Naive thymus-derived CD4-positive, alpha-beta T cell (primary cell): ENCODE results near the gene SEC23A. TPM values are rescaled to one million over a fixed set of nuclear protein-coding genes. Genes with fewer than 3 reads are reported as not detected.
A peak's percentile ranks its signal among the peaks of the same experiment; 100 is the strongest.
"Not testable (repeated sequence)": the region's sequence is repeated elsewhere in the genome, so short reads cannot be mapped to it uniquely, and the experiment has no call there.

Experiments
- ATAC-seq: fragments of 150-1000 bp; cut with Tn5 transposase; 2 replicates; pipeline ENCODE4 v1.10.0; 2021; ENCODE audit warnings: mild to moderate bottlenecking, moderate library complexity
- CTCF ChIA-PET: fragments of 350-600 bp; sonication (Branson Sonifier 250); formaldehyde crosslinking; loops from one replicate; lab custom pipeline; 2021; ENCODE audit warnings: antibody characterized with exemption; lab: Charles Lee
- POLR2A ChIA-PET: fragments of 350-600 bp; sonication (Branson Sonifier 250); formaldehyde crosslinking; loops from one replicate; lab custom pipeline; 2021; ENCODE audit warnings: antibody characterized with exemption, inconsistent platforms; lab: Charles Lee
- DNase-seq, 9 donors: peaks; one replicate each; pipeline versions ENCODE4 v3.0.0 to v3.0.0-alpha.2; 2020 to 2022; ENCODE audit warnings: mixed read lengths in 1 of 9
- H3K27ac ChIP-seq: one replicate; pipeline ENCODE4 v1.7.0; 2013; ENCODE audit warnings: mild to moderate bottlenecking, low read depth, low read length, moderate library complexity
- H3K27me3 ChIP-seq, 2 donors: one replicate each; pipeline ENCODE4 v1.7.0; 2013; ENCODE audit warnings: low read length in 2 of 2, mild to moderate bottlenecking in 2 of 2, moderate library complexity in 2 of 2; ENCODE audit not compliant: control insufficient read depth in 2 of 2, insufficient read depth in 2 of 2
- H3K36me3 ChIP-seq, 3 experiments: 1 replicate in 2 of 3; 2 replicates in 1 of 3; pipeline ENCODE4 v1.7.0; 2013; ENCODE audit warnings: low read length in 3 of 3, mild to moderate bottlenecking in 3 of 3, moderate library complexity in 1 of 3; ENCODE audit not compliant: insufficient read depth in 3 of 3, control insufficient read depth in 2 of 3
- H3K4me1 ChIP-seq, 2 donors: one replicate each; pipeline ENCODE4 v1.7.0; 2013; ENCODE audit warnings: low read length in 2 of 2, mild to moderate bottlenecking in 2 of 2, moderate library complexity in 1 of 2; ENCODE audit not compliant: control insufficient read depth in 2 of 2, insufficient read depth in 2 of 2
- H3K4me3 ChIP-seq: 2 replicates; pipeline ENCODE4 v1.7.0; 2013; ENCODE audit warnings: mild to moderate bottlenecking, low read length
- H3K9me3 ChIP-seq, 3 experiments: 1 replicate in 2 of 3; 2 replicates in 1 of 3; pipeline ENCODE4 v1.7.0; 2013; ENCODE audit warnings: low read length in 3 of 3; ENCODE audit not compliant: control insufficient read depth in 2 of 3
- H3K27ac Mint-ChIP-seq, 9 donors: one replicate each; pipeline ENCODE4 v1.8.0; 2020 to 2022; ENCODE audit warnings: mixed read lengths in 9 of 9, mild to moderate bottlenecking in 8 of 9, moderate library complexity in 5 of 9, inconsistent platforms in 2 of 9
- H3K27me3 Mint-ChIP-seq, 5 donors: one replicate each; pipeline ENCODE4 v1.8.0; 2021 to 2022; ENCODE audit warnings: mixed read lengths in 5 of 5, mild to moderate bottlenecking in 1 of 5
- H3K36me3 Mint-ChIP-seq, 5 donors: one replicate each; pipeline ENCODE4 v1.8.0; 2020 to 2022; ENCODE audit warnings: mixed read lengths in 5 of 5, mild to moderate bottlenecking in 3 of 5, inconsistent platforms in 1 of 5
- H3K4me1 Mint-ChIP-seq, 7 donors: one replicate each; pipeline ENCODE4 v1.8.0; 2020 to 2022; ENCODE audit warnings: mixed read lengths in 7 of 7, mild to moderate bottlenecking in 3 of 7, inconsistent platforms in 1 of 7
- H3K4me3 Mint-ChIP-seq, 10 donors: one replicate each; pipeline ENCODE4 v1.8.0; 2020 to 2022; ENCODE audit warnings: mild to moderate bottlenecking in 10 of 10, mixed read lengths in 10 of 10, moderate library complexity in 6 of 10, inconsistent platforms in 2 of 10
- H3K9me3 Mint-ChIP-seq, 11 donors: one replicate each; pipeline ENCODE4 v1.8.0; 2020 to 2022; ENCODE audit warnings: mixed read lengths in 11 of 11, mild to moderate bottlenecking in 4 of 11, inconsistent platforms in 1 of 11, moderate library complexity in 1 of 11
- intact Hi-C, 2 donors: fragments of 100-400 bp; cut with micrococcal nuclease; formaldehyde crosslinking; loops; one replicate each; pipeline ENCODE4 v1.15.1; 2023
- polyA plus RNA-seq, 2 donors: library from polyadenylated mRNA; unstranded; fragments of 300-500 nt; fragmentation: Illumina TruSeq; gene quantifications; one replicate each; pipeline ENCODE4 v1.2.3, GENCODE V29; 2021
- total RNA-seq, 6 experiments: library from RNA in 5 of 6; stranded (reverse) in 5 of 6; gene quantifications; 1 replicate in 5 of 6; 2 replicates in 1 of 6; pipeline ENCODE4 v1.2.3 and lab custom pipeline; 2021 to 2026

Gene SEC23A
- total and polyA plus RNA-seq, 7 experiments from 2014 or later = 31.1 to 75.3 (median 59.9) TPM

GRCh38 chr14:39137835-39138234 is 34.8 kb upstream of the SEC23A start:
- H3K27ac ChIP-seq, H3K4me1 Mint-ChIP-seq, POLR2A ChIA-PET, intact Hi-C loops, H3K9me3 Mint-ChIP-seq, CTCF ChIA-PET, DNase-seq, H3K9me3 ChIP-seq, H3K4me1 ChIP-seq, H3K4me3 ChIP-seq, H3K27me3 ChIP-seq, ATAC-seq, H3K4me3 Mint-ChIP-seq, H3K27me3 Mint-ChIP-seq: not testable (repeated sequence)
- Mint-ChIP-seq H3K27ac (peak overlapping the region in 2 of 9 donors; percentile 19 to 26), H3K36me3 (peaks cover 0 to 54% (median 23%) of the 10 kb centered on the region in 5 donors)
- H3K36me3 ChIP-seq = peaks cover 0 to 40% (median 6%) of the 10 kb centered on the region in 3 experiments

- DNase-seq (no peak), ATAC-seq (no peak)
- Mint-ChIP-seq H3K4me1 (peaks cover 0 to 4% (median 2%) of the 10 kb centered on the region in 7 donors), H3K4me3 (no peak overlapping the region), H3K27ac (no peak overlapping the region), H3K27me3 (no peaks in the 10 kb centered on the region), H3K9me3 (no peaks in the 10 kb centered on the region), H3K36me3 (peaks cover 5 to 31% (median 6%) of the 10 kb centered on the region in 5 donors)
- Histone ChIP-seq H3K27me3 (no peaks in the 10 kb centered on the region), H3K27ac (no peak overlapping the region), H3K9me3 (no peaks in the 10 kb centered on the region), H3K4me1 (no peaks in the 10 kb centered on the region), H3K36me3 (peaks cover 4 to 69% (median 4%) of the 10 kb centered on the region in 3 experiments), H3K4me3 (no peak overlapping the region)
- intact Hi-C loops = no loop called here
- CTCF ChIA-PET = interaction anchor here (1.0 kb wide), 1 partner anchor 8 kb away, joined by 3 read pairs; the partner anchor contains the start of gene GEMIN2
- POLR2A ChIA-PET = interaction anchor here (2.4 kb wide), 1 partner anchor 8 kb away, joined by 9 read pairs; the partner anchor contains the start of gene GEMIN2
Measured at GRCh38 chr14:39122330-39123138, 19.5 kb upstream of the SEC23A start.

DNA sequence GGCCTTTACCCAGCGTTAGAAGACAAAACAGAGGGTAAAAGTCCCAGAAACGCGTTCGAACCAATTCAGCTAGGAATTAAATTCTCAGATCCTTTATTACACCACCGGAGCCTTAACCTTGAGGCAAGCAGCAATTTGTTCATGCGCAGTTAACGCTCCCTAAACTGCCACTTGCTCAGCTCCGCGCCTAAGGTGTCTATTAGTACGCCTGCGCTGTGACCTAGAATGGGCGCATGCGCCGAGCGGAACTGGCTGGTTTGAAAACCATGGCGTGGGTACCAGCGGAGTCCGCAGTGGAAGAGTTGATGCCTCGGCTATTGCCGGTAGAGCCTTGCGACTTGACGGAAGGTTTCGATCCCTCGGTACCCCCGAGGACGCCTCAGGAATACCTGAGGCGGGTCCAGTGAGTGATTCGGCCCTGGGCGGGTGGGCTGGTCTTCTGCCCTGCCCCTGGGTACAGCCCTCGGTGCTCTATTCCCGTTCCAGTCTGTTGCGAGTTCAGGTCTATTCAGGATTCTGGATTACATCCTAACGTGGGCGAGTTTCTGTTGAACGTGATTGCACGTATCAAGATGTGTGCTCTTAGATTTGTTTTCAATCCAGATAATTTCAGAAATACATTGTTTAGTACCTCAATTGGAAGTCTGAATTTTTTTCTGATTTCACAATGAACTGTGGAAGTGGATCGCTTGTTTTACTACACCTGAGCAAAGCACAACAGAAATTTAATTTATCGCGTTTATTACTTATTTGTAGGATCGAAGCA is 11.2 kb upstream of the SEC23A start, which contains the start of gene GEMIN2:
GEMIN2 (plus strand) TSS at position 251 of the 766 bp plus-strand sequence; CDS start at position 267, 16 bp downstream.
- no peaks in the 10 kb centered on the region for H3K9me3 Mint-ChIP-seq
- Histone ChIP-seq H3K4me1 (peaks cover 12 to 13% of the 10 kb centered on the region in 2 donors), H3K36me3 (peaks cover 0 to 11% (median 0%) of the 10 kb centered on the region in 3 experiments), H3K9me3 (no peaks in the 10 kb centered on the region), H3K27ac (peak within 1 kb of the TSS; percentile 80), H3K27me3 (no peaks in the 10 kb centered on the region), H3K4me3 (peak within 1 kb of the TSS; percentile 68)
- peak within 1 kb of the TSS; percentile 89 to 99 (median 97) for H3K4me3 Mint-ChIP-seq
- H3K36me3 Mint-ChIP-seq = peaks cover 0 to 6% (median 2%) of the 10 kb centered on the region in 5 donors
- peaks cover 0 to 3% (median 0%) of the 10 kb centered on the region in 5 donors for H3K27me3 Mint-ChIP-seq
- H3K27ac Mint-ChIP-seq = peak within 1 kb of the TSS; percentile 81 to 98 (median 94)
- intact Hi-C loops = loop anchor here (1.0 kb wide), 6 partner anchors 11 to 318 kb away; partner anchors contain the start of genes FBXO33 (in 2 of the 2), PNN (in 2 of the 2), SEC23A (in 2 of the 2) and TRAPPC6B (in 2 of the 2)
- DNase-seq = peak; percentile 88 to 95 (median 92)
- H3K4me1 Mint-ChIP-seq = peaks cover 10 to 36% (median 24%) of the 10 kb centered on the region in 7 donors
- ChIA-PET POLR2A (interaction anchor here (0.6 to 5.2 kb wide), 9 partner anchors 10 to 318 kb away, joined by 3 to 54 read pairs (median 12); partner anchors contain the start of genes FBXO33, PNN, SEC23A and TRAPPC6B), CTCF (interaction anchor here (0.6 to 1.2 kb wide), 7 partner anchors 8 to 226 kb away, joined by 3 to 6 read pairs (median 3); no protein-coding TSS in a partner anchor)
- ATAC-seq = peak; percentile 99

GRCh38 chr14:39113685-39114072 is 10.6 kb upstream of the SEC23A start:
- Mint-ChIP-seq H3K36me3 (peaks cover 0 to 4% (median 0%) of the 10 kb centered on the region in 5 donors), H3K4me1 (peaks cover 10 to 36% (median 24%) of the 10 kb centered on the region in 7 donors), H3K27ac (peak overlapping the region; percentile 81 to 98 (median 94)), H3K27me3 (peaks cover 0 to 3% (median 0%) of the 10 kb centered on the region in 5 donors), H3K4me3 (peak overlapping the region; percentile 89 to 99 (median 97)), H3K9me3 (no peaks in the 10 kb centered on the region)
- ATAC-seq (no peak), DNase-seq (no peak)
- intact Hi-C loops = loop anchor here (1.0 kb wide), 6 partner anchors 10 to 319 kb away; partner anchors contain the start of genes FBXO33 (in 2 of the 2), PNN (in 2 of the 2), SEC23A (in 2 of the 2) and TRAPPC6B (in 2 of the 2)
- no peaks in the 10 kb centered on the region for H3K9me3 ChIP-seq
- H3K4me1 ChIP-seq = peaks cover 12 to 13% of the 10 kb centered on the region in 2 donors
- ChIA-PET CTCF (interaction anchor here (0.6 to 1.2 kb wide), 3 partner anchors 9 to 17 kb away, joined by 3 to 6 read pairs (median 3); no protein-coding TSS in a partner anchor), POLR2A (interaction anchor here (0.6 to 5.2 kb wide), 9 partner anchors 10 to 318 kb away, joined by 3 to 54 read pairs (median 12); partner anchors contain the start of genes FBXO33, PNN, SEC23A and TRAPPC6B)
- H3K36me3 ChIP-seq = peaks cover 0 to 6% (median 0%) of the 10 kb centered on the region in 3 experiments
- peak overlapping the region; percentile 68 for H3K4me3 ChIP-seq
- no peaks in the 10 kb centered on the region for H3K27me3 ChIP-seq
- H3K27ac ChIP-seq = peak overlapping the region; percentile 80

GRCh38 chr14:39109893-39110715 is 7.1 kb upstream of the SEC23A start:
- CTCF ChIA-PET = no interaction called here
- H3K27ac ChIP-seq = no peak overlapping the region
- intact Hi-C loops = loop anchor here in 1 of 2 donors (10.0 kb wide), 1 partner anchor 1045 kb away; no protein-coding TSS in a partner anchor

More at GRCh38 chr14:39109893-39110715, 7.1 kb upstream of the SEC23A start:
- H3K4me3 Mint-ChIP-seq = no peak overlapping the region
- Histone ChIP-seq H3K4me1 (peaks cover 11% of the 10 kb centered on the region in 2 donors), H3K36me3 (no peaks in the 10 kb centered on the region), H3K27me3 (no peaks in the 10 kb centered on the region), H3K9me3 (no peaks in the 10 kb centered on the region), H3K4me3 (no peak overlapping the region)
- H3K4me1 Mint-ChIP-seq = peaks cover 8 to 27% (median 21%) of the 10 kb centered on the region in 7 donors
- H3K36me3 Mint-ChIP-seq = no peaks in the 10 kb centered on the region
- ATAC-seq (no peak), DNase-seq (no peak)
- H3K27me3 Mint-ChIP-seq = peaks cover 0 to 3% (median 0%) of the 10 kb centered on the region in 5 donors
- peak overlapping the region in 1 of 9 donors; percentile 36 for H3K27ac Mint-ChIP-seq
- H3K9me3 Mint-ChIP-seq = no peaks in the 10 kb centered on the region
- POLR2A ChIA-PET = no interaction called here
